Stimulated activated CD4-positive, alpha-beta T cell treated with anti-CD3 and anti-CD28 coated beads, Interleukin-2, amount 100 ng/mL, for 4 hours (primary cell): ENCODE data around the gene ERI3.

ENCODE experiments used
- DNase-seq: peaks from one replicate; pipeline ENCODE4 v3.0.0-alpha.2; 2020; ENCODE audit warnings: low read depth

ERI3 gene

DNA sequence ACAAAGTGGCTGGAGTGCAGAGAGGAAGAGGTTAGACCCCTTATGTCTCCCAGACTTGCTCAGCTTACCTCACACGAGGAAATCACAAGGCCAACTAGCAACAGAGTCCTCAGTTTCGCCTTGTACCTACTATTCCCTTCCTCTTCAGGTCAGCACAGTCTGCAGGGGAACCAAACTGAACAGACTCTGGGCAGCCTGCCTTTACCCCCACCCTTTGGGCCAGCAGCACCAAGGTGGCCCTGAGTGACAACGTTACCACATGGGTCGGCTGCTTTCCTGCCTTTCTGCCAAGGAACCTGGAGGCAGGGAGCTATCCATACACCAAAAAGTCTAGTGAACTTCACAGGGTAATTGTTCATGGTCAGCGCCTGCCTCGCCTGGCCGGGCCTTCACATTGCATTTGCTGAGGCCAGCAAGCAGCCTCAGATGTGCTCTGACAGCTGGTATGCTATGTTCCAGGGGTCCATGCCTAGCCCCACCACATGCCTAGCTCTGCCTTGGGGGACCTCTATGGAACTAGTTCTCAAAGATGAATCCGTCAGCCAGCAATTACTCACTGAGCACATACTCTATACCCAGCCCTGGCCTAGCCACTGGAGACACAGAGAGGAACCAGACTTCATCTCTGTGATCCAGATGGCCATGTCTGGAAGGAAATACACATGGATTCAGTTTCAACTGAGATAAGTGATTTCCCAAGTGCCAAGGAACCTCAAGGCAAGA, 72.2 kb downstream of the ERI3 start:
- DNase-seq: no peak

DNA sequence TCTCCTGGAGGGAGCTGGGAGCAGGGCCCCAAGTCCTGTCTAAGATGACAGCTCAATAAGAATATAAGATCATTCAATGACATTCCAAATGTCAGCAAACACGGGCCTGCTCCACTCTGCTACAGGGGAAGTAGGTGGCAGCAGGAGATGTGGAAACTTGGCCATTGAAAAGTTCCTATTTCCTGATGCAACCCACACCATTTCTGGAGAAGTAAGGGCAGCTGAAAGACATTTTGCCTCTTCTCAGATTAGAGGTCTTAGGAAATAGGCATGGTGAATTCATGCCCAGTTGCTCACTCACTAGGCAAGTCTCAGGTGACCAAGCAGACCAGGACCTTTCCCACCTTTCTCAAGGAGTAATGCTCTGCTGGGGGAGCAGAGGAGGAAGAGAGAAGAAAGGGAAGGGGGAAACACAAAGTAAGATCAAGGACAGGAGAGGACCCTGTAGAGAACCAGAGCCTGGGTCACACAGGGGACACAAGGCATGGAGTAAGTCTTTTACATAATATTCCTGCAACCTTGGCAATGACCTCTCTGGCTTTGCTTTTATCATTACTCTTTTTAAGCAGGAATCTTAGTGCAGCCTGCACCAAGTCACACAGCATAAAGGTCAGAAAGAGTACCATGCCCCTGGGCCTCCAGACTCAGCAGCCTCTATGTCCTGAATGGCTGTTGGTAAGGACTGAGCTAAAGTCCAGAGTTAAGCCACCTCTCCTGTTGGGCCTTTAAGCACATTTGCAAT, 72.9 kb downstream of the ERI3 start:
- DNase-seq: no peak

DNA sequence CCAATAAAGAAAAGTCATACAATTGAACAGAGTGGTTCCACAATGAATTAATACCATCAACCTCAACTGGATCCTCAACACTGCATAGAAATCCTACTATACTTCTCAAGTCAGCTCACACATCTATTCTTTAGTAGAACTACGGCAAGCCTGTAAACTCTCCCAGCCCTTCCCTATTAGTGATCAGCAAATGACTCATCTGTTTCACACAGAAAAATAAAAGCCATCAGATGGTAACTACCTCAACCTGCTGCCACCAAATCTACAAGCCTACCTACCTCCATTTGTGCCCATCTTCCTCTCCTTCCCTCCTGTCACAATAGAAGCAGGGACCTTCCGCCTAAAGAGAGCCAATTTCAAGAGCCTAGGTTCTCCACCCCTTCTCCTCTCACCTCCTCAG, 78.2 kb downstream of the ERI3 start:
- DNase-seq: no peak

DNA sequence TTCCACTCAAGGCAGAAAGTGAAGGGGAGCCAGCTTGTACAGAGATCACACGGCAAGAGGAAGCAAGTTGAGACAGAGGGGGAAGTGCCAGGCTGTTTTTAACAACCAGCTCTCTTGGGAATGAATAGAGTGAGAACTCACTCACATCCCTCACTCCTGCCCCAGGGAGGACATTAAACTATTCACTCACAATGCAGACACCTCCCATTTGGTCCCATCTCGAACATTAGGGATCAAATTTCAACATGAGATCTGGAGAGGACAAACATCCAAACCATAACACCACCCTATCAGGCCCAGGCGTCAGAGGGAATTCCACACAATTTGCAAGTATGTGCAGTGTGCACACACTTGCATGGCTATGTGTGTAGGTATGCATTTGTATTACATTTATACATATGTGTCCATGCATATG, 79.1 kb downstream of the ERI3 start:
- no peak for DNase-seq

DNA sequence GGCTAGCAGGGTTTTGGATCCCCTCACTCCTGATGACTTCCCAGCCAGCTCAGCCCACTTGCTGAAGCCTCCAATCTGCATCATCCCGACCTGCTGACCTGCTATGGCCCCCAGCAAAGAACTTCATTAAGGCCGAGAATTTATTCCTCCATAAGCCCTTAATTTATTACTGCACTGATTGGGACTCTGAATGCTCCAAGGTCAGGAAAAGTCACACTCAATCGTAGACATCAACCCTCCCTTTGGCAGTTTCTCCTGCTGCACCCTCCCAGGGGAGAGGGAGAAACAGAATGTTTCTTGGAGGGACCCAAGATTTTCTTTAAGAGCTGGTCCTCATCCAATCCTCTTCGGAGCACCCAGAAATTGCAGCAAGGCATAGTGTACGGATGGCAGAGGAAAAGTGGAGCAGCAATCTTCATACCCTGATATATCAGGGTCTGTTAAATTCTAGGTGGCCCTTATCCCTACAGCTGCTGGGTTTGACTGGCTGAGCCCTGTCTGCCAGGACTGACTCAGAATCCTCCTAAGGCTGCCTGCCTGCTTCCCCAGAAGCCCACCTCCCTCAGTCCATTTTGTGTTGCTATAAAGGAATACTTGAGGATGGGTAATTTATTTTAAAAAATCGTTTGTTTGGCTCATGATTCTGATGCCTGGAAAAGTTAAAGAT, 79.6 kb downstream of the ERI3 start:
- no peak for DNase-seq

DNA sequence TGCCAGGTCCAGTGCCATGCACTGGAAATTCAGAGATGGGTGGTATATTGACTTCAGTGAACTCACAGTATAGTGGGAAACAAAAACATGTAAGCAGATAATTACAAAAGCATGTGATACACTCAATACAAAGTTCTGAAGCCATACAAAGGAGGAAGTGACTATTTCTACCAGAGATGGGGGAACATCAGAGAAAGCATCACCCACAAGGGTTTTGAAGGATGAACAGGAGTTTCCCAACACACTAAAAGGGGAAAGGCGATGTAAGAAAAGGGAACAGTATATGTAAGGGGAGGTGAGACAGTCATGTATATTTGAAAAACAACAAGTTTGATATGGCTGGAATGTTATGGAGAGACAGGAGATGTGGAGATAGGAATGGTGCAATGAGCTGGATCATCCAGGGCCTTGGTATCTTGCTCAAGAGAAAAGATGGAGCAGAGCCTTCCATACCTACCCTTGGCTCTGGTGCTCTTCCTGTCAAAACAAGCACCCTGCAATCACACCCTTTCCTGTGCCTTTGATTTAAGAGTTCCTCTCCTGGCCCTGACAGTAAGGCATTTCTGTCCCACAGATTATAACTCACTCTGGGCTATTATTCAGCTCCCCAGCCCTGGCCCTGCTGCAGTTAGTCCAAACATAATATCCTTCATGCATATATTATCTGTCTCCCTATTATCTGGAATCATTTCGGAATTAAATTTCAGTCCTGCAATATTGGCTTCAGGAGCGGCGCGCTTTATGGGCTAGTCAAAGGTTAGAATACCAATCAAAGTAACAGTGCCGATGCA, 81.3 kb downstream of the ERI3 start:
- no peak for DNase-seq

DNA sequence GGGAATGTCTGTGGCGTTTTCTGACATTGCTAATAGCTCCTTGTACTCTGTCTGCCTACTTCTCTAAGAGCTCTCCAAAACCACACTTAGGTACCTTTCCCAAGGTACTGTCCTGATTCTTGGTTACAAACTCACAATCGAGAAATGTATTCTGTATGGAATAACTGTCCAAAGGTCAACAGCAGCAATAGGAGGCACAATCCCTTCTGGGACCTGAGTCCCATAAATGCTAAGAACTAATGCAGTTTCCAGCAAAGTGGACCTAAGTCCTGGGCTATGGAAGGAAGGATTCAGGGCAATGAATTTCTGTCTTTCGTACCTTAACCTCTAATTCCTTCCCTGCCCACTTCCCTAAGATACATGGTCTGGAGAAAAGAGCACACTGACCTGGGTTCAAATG, 82.1 kb downstream of the ERI3 start:
- DNase-seq: no peak

DNA sequence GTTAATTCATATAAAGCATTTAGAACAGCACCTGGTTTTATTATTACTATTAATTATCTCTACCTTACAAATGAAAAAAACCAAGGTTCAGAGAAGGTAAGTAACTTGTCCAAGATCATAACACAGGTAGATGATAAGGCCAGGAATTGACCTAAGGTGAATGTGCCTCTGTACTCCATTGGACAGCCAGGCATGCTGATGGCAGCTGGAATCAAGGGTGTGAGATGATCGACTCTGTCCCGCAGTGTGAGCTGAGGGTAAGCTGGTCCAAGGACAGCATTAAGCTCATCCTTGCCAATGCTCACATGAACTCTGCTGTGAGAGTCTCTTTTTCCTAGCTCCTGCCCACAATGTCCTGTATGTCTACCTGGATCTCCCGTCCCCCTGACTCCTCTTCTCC, 83.4 kb downstream of the ERI3 start:
- DNase-seq: no peak

DNA sequence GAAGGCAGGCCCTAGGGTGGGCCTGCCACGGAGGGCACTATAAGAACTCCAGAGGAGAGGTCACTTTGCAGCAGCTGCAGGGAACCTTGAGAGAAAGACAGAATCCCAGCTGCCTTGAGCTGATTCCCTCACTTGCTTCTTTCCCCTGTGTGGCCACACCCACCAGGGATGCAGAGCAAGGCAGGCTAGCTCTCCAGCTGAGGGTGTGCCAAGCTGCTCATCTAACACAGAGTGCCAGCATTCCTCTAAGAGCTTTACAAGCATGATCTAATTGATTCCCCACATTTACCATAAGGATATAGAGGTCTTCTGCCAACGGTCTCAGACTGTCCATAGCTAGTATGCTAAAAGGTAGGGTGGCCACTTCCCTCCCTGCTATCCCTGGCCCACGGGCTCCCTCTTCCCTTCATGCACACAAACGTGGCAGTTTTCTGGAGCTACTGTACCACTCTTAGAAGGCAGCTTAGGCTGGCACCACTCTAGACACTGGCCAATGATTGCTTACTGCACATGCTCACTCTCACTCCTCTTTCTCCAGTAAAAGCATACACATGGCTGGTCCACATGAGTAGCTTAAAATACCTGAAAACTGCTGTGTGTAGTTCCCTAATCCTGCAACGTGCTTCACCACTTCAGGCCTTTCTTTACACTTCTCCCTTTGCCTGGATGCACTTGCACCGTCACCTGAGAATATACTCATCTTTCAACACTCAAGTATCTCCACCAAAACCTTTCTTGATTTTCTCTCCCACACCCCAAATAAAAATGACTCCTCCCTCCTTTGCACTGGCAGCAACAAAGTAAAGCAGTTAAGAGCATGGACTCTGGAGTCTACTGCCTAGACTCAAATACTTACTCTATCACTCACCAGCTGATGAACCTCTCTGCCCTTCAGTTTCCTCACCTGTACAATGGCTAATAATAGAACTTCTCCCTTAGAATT, 84.1 kb downstream of the ERI3 start:
- DNase-seq: no peak

DNA sequence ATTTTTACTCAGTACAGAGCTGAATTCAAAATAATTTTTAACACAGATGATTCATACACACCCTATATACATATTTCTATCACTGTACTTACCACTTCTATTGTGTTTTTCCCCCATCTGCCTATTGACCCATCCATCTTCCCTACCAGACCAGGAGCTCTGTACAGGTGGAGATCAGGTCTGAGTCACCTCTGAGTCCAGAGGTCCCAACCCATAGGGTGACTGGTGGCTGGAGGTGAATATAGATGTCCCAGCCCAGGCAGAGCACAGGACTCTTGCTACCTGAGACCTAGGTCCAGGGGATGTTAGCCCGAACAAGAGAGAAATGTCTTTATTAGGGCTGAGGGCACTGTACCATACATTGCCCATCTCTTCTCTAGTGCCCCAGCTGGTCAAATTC, 87.0 kb downstream of the ERI3 start:
- no peak for DNase-seq

DNA sequence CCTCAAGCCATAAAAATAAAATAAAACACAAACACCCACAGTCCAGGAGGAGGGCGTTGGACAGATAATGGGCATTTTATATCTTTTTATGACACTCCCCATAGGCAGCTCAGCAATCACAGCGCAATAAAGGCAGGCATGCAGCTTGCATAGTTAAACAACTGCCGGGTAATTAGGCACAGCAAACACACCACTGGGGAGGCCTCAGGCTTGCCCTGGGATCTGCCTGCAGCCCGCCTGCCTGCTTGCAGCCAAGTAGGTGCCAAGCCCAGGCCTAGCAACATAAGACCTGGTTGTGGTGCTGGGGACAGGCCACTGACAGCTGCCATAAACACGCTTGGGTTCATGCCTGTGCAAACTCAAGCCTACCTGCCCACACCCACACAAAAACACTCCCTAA, 87.6 kb downstream of the ERI3 start:
- DNase-seq: no peak

DNA sequence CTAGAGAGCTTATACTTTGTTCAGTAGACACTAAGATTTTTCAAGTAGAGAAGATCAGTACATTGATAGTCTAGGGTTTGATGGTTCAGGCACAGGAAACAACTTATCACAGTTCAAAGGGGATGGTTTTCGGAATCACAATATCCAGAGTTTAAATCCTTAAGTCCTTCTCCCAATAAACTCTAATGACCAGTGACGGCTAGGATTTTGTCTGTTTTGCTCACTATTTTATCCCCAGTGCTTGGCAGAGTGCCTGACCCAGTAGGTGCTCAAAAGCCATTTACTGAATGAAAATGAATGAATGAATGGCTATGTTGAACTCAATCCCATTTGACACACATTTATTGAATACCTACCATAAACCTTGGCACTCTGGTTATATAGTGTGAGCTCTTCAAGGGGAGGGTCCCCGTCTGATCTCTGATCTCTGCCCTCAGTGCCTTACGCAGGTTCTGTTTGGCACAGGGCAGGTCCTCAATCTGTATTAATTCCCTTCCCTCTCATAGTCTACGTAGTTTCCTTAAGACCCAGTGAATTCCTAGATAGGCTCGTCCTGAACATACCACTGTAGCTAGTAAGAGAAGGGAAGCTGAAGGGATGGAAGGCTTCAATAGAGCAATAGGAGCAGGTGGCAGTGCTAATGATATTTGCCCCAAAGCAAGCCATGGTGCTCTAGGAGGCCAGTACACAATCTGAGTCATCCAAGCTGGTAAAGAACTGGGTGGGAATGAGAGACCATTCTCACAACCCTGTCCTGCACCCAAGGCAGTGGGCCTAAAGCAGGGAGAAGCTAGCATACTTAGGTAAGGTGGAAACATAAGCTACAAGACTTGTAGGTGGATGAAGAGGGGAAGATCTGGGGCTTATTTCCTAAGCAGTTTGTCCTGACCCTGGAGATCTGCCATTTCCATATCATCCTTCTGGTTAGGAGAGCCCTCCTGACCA, 88.4 kb downstream of the ERI3 start:
- no peak for DNase-seq

DNA sequence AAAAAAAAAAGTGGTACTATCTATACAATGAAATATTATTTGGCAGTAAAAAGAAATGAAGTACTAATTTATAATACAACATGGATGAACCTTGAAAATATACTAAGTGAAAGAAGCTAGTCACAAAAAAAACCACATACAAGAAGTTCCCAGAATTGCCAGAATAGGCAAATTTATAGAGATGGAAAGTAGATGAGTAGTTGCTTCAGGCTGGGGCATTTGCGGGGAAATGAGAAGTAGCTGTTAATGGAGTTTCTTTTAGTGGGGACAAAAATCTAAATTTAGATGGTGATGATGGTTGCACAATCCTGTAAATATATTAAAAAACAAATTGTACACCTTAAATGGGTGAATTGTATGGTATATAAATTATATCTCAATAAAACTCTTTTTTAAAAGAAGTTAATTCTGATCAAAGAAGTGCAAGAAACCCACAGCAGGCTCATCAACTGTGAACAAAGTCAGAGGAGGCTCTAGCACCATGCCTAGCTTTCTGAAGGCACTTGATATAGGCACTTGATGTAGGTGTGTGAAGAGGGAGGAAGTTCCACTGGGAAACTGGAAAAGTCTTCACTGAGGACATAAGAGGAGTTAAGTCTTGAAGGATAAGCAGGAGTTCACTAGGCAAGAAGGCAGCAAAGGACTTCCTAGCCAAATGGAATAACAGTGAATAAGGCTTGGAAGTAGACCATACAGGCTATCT, 89.2 kb downstream of the ERI3 start:
- DNase-seq: no peak

DNA sequence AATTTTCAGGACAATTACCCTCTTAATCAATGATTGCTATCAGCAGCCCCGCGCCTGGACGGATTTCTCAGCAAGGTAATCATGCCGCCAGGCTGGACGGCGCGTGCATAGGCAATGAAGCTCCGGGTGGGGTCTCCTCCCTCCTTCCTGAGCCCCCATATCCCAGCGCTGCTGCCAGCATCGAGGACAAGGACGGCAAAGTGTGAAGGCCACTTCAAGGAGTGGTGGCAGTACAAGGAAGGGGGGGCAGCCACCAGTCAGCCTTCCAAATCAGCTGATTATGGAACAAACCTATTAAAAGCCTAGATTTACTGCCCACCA, 90.6 kb downstream of the ERI3 start:
- DNase-seq: no peak

DNA sequence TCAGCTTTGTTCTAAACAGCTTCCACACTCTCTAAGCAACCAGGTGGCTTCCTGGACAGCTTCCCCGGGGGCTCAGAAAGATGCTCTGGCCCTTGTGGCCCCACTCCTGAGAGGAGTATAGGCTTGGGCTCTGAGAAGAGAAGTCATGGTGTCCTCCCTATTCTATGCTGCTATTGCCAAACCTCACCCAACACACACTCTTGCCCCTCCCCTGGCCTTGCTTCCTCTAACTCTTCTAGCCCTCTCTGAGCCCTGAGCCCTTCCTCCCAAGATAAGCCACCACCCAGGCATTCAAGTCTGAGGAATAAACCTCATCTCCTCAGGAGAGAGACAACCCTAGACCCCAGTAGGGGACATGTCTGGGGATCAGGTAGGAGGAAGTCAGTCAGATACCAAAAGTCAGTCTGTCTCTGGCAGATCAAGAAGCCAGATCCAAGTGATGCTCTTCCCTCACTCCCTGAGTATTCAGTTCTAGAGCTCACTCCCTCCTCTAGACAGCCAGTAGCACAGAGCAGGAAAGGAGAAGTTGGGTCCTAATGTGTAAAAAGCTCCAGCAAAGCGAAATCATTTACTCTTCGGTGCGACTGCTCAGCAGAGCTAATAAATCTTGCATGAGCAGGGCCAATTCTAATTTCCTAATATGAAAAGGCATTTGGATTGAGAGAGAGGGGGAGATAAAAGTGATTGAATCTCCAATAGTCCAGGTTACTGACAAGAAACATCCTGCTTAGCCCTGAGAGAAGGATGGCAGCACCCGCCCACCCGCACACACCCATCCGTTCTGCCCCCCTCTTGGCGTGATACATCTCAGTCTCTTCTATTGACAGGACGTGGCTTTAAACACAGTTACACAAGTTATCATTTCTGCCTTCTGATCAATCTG, 91.2 kb downstream of the ERI3 start:
- DNase-seq: no peak

DNA sequence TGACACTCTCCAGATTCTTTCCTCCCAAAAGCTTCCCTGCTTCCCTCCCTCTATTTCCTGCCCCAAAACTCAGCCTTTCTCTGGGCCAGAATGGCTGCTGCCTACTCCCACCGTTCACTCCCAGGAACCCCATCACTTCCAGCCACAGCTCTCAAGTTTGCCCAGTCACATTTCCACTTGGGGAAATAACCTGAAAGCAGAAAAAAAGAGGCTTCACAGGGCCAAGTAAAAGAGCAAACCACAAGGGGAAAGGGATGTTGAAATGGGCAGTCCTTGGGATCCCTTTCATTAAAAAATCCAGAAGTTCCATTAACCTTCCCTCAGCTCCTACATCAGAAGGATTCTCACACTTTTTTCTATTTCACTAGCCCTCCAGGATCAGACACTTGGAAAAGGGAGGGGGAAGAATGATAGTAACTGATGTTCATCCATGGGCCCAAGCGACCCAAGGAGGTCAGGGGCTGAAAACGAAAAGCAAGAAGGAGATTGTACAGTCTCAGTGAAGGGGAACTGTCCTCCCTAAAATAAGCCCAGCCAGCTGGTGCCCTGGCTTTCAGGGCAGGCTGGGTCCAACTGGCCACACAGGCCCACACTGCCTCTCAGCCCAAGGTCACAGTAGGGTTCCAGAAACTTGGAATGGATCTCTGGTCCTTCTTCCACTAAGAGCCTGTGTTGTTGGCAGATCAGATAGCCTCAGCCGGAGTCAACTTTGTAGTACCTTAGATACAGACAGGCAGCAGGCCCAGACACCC, 92.1 kb downstream of the ERI3 start:
- no peak for DNase-seq

DNA sequence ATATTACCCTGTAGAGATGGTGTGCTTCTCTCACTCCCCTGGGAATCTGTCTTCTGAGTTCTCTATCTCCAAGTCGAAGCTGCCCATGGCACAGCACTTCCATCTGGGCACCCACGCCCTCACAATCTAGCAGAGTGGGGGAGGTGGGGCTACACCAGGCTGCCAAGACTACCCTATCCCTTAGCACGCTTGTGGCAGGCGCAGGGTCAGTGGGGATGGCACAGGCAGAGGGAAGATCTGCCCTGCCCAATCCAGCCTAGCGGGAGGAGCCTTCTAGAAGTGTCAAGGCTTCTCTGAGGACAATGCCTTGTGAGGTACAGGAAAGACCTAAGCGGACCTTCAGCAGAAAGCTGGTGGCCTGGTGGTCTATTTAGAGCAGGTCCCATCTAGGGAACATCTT, 92.6 kb downstream of the ERI3 start:
- no peak for DNase-seq

DNA sequence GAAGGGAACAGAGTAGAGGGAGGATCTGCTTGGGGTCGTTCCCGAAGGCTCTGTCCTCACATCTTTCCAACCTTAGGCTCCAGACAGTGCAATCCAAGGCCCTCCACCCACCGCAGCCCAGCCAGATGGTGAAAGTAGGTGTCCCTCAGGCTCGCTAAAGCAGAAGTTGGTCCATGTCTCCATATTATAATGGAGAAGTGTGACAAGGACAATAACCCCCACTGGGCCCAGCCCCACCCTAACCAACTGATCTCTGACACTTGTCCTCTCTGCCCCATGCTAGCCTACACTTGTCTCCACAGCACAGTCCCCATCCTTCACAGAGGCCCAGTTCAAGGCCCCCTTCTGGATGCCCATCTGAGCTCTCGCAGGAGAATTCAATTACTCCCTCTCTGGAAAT, 93.1 kb downstream of the ERI3 start:
- DNase-seq: no peak
